Mesendoderm (in vitro differentiated cells): ENCODE results near the gene TRIM74.
"Not testable (repeated sequence)": the region's sequence is repeated elsewhere in the genome, so short reads cannot be mapped to it uniquely, and the experiment has no call there.

ENCODE experiments used
- DNase-seq: peaks from one replicate; pipeline ENCODE4 v3.0.0; 2013
- H2AK5ac ChIP-seq: 2 replicates; pipeline ENCODE4 v1.6.1; 2013; ENCODE audit warnings: low read length, inconsistent platforms
- H2BK120ac ChIP-seq: 2 replicates; pipeline ENCODE4 v1.6.1; 2013; ENCODE audit warnings: low read depth, mild to moderate bottlenecking, low read length, moderate library complexity, mixed read lengths
- H2BK15ac ChIP-seq: replicated peaks from 2 replicates; pipeline ENCODE4 v1.6.1; 2013; ENCODE audit warnings: low read depth, mild to moderate bottlenecking, moderate library complexity
- H2BK5ac ChIP-seq: 2 replicates; pipeline ENCODE4 v1.6.1; 2013; ENCODE audit warnings: low read length, inconsistent platforms
- H3K18ac ChIP-seq: 2 replicates; pipeline ENCODE4 v1.6.1; 2013; ENCODE audit warnings: mild to moderate bottlenecking, low read length, mixed read lengths
- H3K23ac ChIP-seq: one replicate; pipeline ENCODE4 v1.6.1; 2013; ENCODE audit warnings: low read length
- H3K27ac ChIP-seq: 2 replicates; pipeline ENCODE4 v1.5.1; 2013; ENCODE audit warnings: low read depth, mild to moderate bottlenecking, inconsistent platforms, low read length, moderate library complexity
- H3K27me3 ChIP-seq: 2 replicates; pipeline ENCODE4 v1.6.1; 2013; ENCODE audit warnings: low read length, control low read depth, mild to moderate bottlenecking, inconsistent platforms; ENCODE audit not compliant: insufficient read depth, poor library complexity
- H3K36me3 ChIP-seq: 2 replicates; pipeline ENCODE4 v1.6.1; 2013; ENCODE audit warnings: low read length, inconsistent platforms; ENCODE audit not compliant: control insufficient read depth, insufficient read depth
- H3K4ac ChIP-seq: one replicate; pipeline ENCODE4 v1.6.1; 2013; ENCODE audit warnings: low read depth, mild to moderate bottlenecking, low read length, moderate library complexity
- H3K4me1 ChIP-seq: 2 replicates; pipeline ENCODE4 v1.6.1; 2013; ENCODE audit warnings: low read depth, low read length, inconsistent platforms; ENCODE audit not compliant: control insufficient read depth
- H3K4me2 ChIP-seq: 2 replicates; pipeline ENCODE4 v1.6.1; 2013; ENCODE audit warnings: low read length
- H3K4me3 ChIP-seq: 2 replicates; pipeline ENCODE4 v1.5.1; 2013; ENCODE audit warnings: mild to moderate bottlenecking, low read length
- H3K56ac ChIP-seq: one replicate; pipeline ENCODE4 v1.6.1; 2013; ENCODE audit warnings: low read length
- H3K79me1 ChIP-seq: 2 replicates; pipeline ENCODE4 v1.6.1; 2013; ENCODE audit warnings: low read length, inconsistent platforms
- H3K79me2 ChIP-seq: 2 replicates; pipeline ENCODE4 v1.6.1; 2013; ENCODE audit warnings: mild to moderate bottlenecking, low read length; ENCODE audit not compliant: control insufficient read depth, insufficient read depth
- H3K9ac ChIP-seq: 2 replicates; pipeline ENCODE4 v1.6.1; 2013; ENCODE audit warnings: low read length, inconsistent platforms
- H4K5ac ChIP-seq: one replicate; pipeline ENCODE4 v1.6.1; 2013; ENCODE audit warnings: low read length
- H4K8ac ChIP-seq: one replicate; pipeline ENCODE4 v1.6.1; 2013; ENCODE audit warnings: low read depth, mild to moderate bottlenecking, control low read depth, low read length, moderate library complexity
- WGBS: extraction: QIAGEN DNeasy Blood & Tissue Kit; methylation state at CpG from one replicate; pipeline ENCODE4 v1.1.7; 2013; ENCODE audit warnings: low lambda C conversion rate, missing lambda C conversion rate; ENCODE audit not compliant: insufficient coverage; ENCODE audit errors: extremely low coverage; 5-methylcytosine and 5-hydroxymethylcytosine counted together

TRIM74 gene

GRCh38 chr7:72954563-72955198, 14.6 kb downstream of the TRIM74 start:
- H3K4ac ChIP-seq, H2AK5ac ChIP-seq, H3K27ac ChIP-seq, H3K79me1 ChIP-seq, H3K36me3 ChIP-seq, H4K8ac ChIP-seq, H3K56ac ChIP-seq, H2BK120ac ChIP-seq, H3K9ac ChIP-seq, H3K79me2 ChIP-seq, H3K18ac ChIP-seq, DNase-seq, H3K4me1 ChIP-seq, H3K4me2 ChIP-seq, H3K4me3 ChIP-seq, H3K23ac ChIP-seq, H3K27me3 ChIP-seq, H2BK15ac ChIP-seq, H4K5ac ChIP-seq, H2BK5ac ChIP-seq: not testable (repeated sequence)
- no CpG with 5 or more reads among the region's 45 CpGs for WGBS

DNA sequence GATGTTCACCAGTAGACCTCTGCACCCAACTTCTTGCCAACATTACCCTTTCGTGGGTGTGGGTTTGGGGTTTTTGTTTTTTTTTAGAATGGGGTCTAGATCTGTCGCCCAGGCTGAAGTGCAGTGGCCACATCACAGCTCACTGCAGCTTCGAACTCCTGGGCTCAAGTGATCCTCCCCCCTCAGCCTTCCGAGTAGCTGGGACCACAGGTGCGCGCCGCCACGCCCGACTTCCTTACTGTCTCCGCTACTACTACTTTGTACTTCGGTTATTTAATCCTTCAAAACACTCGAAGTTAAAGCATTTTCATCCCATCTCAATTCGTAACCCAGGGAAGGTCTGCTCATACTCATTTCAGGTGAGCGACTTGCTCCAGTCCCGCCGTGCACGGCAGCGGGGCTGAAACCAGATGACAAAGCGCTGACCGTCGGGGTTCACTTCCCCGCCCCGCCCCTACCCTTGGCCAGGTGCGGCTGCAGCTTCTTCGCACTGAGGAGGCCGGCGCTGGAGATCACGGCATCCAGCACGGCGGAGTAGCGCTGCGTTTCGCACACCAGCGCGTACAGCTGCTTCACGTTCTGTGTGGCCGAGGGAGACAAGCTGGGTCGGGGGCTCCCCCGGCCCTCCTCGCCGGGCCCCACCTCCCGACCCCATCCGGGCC, 15.2 kb downstream of the TRIM74 start:
- not testable (repeated sequence) for H3K27me3 ChIP-seq, H2AK5ac ChIP-seq, H2BK15ac ChIP-seq, H3K56ac ChIP-seq, H3K4me3 ChIP-seq, H3K79me2 ChIP-seq, H3K4me1 ChIP-seq, H3K79me1 ChIP-seq, DNase-seq, H3K4ac ChIP-seq, H3K27ac ChIP-seq, H2BK120ac ChIP-seq, H3K18ac ChIP-seq, H2BK5ac ChIP-seq, H4K5ac ChIP-seq, H3K9ac ChIP-seq, H3K36me3 ChIP-seq, H4K8ac ChIP-seq, H3K4me2 ChIP-seq, H3K23ac ChIP-seq
- WGBS: no CpG with 5 or more reads among the region's 43 CpGs

- H3K4me2 ChIP-seq, DNase-seq, H3K4ac ChIP-seq, H2BK15ac ChIP-seq, H2AK5ac ChIP-seq, H3K79me2 ChIP-seq, H3K79me1 ChIP-seq, H3K4me3 ChIP-seq, H3K56ac ChIP-seq, H3K36me3 ChIP-seq, H3K4me1 ChIP-seq, H3K23ac ChIP-seq, H2BK120ac ChIP-seq, H4K8ac ChIP-seq, H2BK5ac ChIP-seq, H3K9ac ChIP-seq, H3K18ac ChIP-seq, H4K5ac ChIP-seq, H3K27ac ChIP-seq, H3K27me3 ChIP-seq: not testable (repeated sequence)
- no CpG with 5 or more reads among the region's 6 CpGs for WGBS
Observed at GRCh38 chr7:72950432-72950831, 18.8 kb downstream of the TRIM74 start.

- H4K8ac ChIP-seq, H2AK5ac ChIP-seq, H3K56ac ChIP-seq, H3K4me3 ChIP-seq, H2BK5ac ChIP-seq, H3K4me2 ChIP-seq, H3K36me3 ChIP-seq, H2BK15ac ChIP-seq, H2BK120ac ChIP-seq, H3K27me3 ChIP-seq, H3K23ac ChIP-seq, H3K27ac ChIP-seq, H3K4me1 ChIP-seq, H3K18ac ChIP-seq, H3K79me2 ChIP-seq, H3K4ac ChIP-seq, H3K79me1 ChIP-seq, DNase-seq, H4K5ac ChIP-seq, H3K9ac ChIP-seq: not testable (repeated sequence)
- no CpG with 5 or more reads among the region's 6 CpGs for WGBS
Observed at GRCh38 chr7:72949686-72950085, 19.6 kb downstream of the TRIM74 start.

GRCh38 chr7:72949276-72949675, 20.0 kb downstream of the TRIM74 start:
- not testable (repeated sequence) for H3K79me2 ChIP-seq, H2BK15ac ChIP-seq, DNase-seq, H3K56ac ChIP-seq, H3K4ac ChIP-seq, H3K27me3 ChIP-seq, H2BK5ac ChIP-seq, H3K36me3 ChIP-seq, H4K5ac ChIP-seq, H3K18ac ChIP-seq, H3K79me1 ChIP-seq, H3K9ac ChIP-seq, H3K4me3 ChIP-seq, H4K8ac ChIP-seq, H3K27ac ChIP-seq, H3K23ac ChIP-seq, H2BK120ac ChIP-seq, H3K4me1 ChIP-seq, H3K4me2 ChIP-seq, H2AK5ac ChIP-seq
- no CpG with 5 or more reads among the region's 9 CpGs for WGBS

- H3K23ac ChIP-seq, H2BK5ac ChIP-seq, H3K4me2 ChIP-seq, H3K4me3 ChIP-seq, H3K9ac ChIP-seq, H3K36me3 ChIP-seq, H3K4me1 ChIP-seq, H3K27me3 ChIP-seq, H3K4ac ChIP-seq, DNase-seq, H3K56ac ChIP-seq, H4K8ac ChIP-seq, H2BK120ac ChIP-seq, H2AK5ac ChIP-seq, H4K5ac ChIP-seq, H3K79me1 ChIP-seq, H3K79me2 ChIP-seq, H2BK15ac ChIP-seq, H3K18ac ChIP-seq, H3K27ac ChIP-seq: not testable (repeated sequence)
- WGBS: no CpG with 5 or more reads among the region's 23 CpGs
Observed at GRCh38 chr7:72948714-72949113, 20.6 kb downstream of the TRIM74 start.
